ENCODE data around the gene PPP1R12A.

PPP1R12A gene

GRCh38 chr12:79935624-79936345 is 888 bp upstream of the PPP1R12A start:
- peak; percentile 31 for DNase-seq (ENCODE audit: low read depth)

- peak; percentile 35 for DNase-seq (ENCODE audit: low read depth)
Measured at GRCh38 chr12:79934281-79935020, 446 bp downstream of the PPP1R12A start.

GRCh38 chr12:79933532-79934264 is 1.2 kb downstream of the PPP1R12A start:
- peak; percentile 12 for DNase-seq (ENCODE audit: low read depth)

GRCh38 chr12:79933043-79933442 is 1.9 kb downstream of the PPP1R12A start:
- DNase-seq (ENCODE audit: low read depth) = no peak

- no peak for DNase-seq (ENCODE audit: low read depth)
Measured at GRCh38 chr12:79932357-79932756, 2.5 kb downstream of the PPP1R12A start.

- DNase-seq (ENCODE audit: low read depth) = no peak
Measured at GRCh38 chr12:79929065-79929464, 5.8 kb downstream of the PPP1R12A start.

GRCh38 chr12:79927772-79928474 is 7.0 kb downstream of the PPP1R12A start:
- peak; percentile 58 for DNase-seq (ENCODE audit: low read depth)

- no peak for DNase-seq (ENCODE audit: low read depth)
Measured at GRCh38 chr12:79926951-79927350, 7.9 kb downstream of the PPP1R12A start.

GRCh38 chr12:79925492-79925891 is 9.4 kb downstream of the PPP1R12A start:
- DNase-seq (ENCODE audit: low read depth) = no peak

GRCh38 chr12:79921786-79922185 is 13.1 kb downstream of the PPP1R12A start:
- DNase-seq (ENCODE audit: low read depth) = no peak

GRCh38 chr12:79920421-79921238 is 14.3 kb downstream of the PPP1R12A start:
- DNase-seq (ENCODE audit: low read depth) = no peak

GRCh38 chr12:79919762-79920161 is 15.1 kb downstream of the PPP1R12A start:
- no peak for DNase-seq (ENCODE audit: low read depth)

GRCh38 chr12:79916826-79917225 is 18.1 kb downstream of the PPP1R12A start:
- no peak for DNase-seq (ENCODE audit: low read depth)

GRCh38 chr12:79911889-79912656 is 22.8 kb downstream of the PPP1R12A start:
- DNase-seq (ENCODE audit: low read depth) = peak; percentile 50

- DNase-seq (ENCODE audit: low read depth) = no peak
Measured at GRCh38 chr12:79908366-79908765, 26.5 kb downstream of the PPP1R12A start.

- DNase-seq (ENCODE audit: low read depth) = no peak
Measured at GRCh38 chr12:79901506-79901905, 33.4 kb downstream of the PPP1R12A start.

- DNase-seq (ENCODE audit: low read depth) = no peak
Measured at GRCh38 chr12:79900951-79901350, 33.9 kb downstream of the PPP1R12A start.

- DNase-seq (ENCODE audit: low read depth) = no peak
Measured at GRCh38 chr12:79900199-79900598, 34.7 kb downstream of the PPP1R12A start.

GRCh38 chr12:79897617-79898016 is 37.3 kb downstream of the PPP1R12A start:
- DNase-seq (ENCODE audit: low read depth) = peak; percentile 97

- no peak for DNase-seq (ENCODE audit: low read depth)
Measured at GRCh38 chr12:79895804-79896203, 39.1 kb downstream of the PPP1R12A start.

GRCh38 chr12:79895071-79895470 is 39.8 kb downstream of the PPP1R12A start:
- DNase-seq (ENCODE audit: low read depth) = no peak

Data from amniotic epithelial cell (primary cell).